GM12892 (cell line): ENCODE data around the gene PRPSAP2.

ENCODE experiments used
- POLR2A ChIP-seq: IDR thresholded peaks from 2 replicates; pipeline ENCODE4 v1.6.1; 2011; ENCODE audit warnings: low read depth, low read length, control low read depth
- TAF1 ChIP-seq: IDR thresholded peaks from 2 replicates; pipeline ENCODE4 v1.6.1; 2011; ENCODE audit warnings: low read depth, mild to moderate bottlenecking, control low read depth, low read length, borderline replicate concordance

DNA sequence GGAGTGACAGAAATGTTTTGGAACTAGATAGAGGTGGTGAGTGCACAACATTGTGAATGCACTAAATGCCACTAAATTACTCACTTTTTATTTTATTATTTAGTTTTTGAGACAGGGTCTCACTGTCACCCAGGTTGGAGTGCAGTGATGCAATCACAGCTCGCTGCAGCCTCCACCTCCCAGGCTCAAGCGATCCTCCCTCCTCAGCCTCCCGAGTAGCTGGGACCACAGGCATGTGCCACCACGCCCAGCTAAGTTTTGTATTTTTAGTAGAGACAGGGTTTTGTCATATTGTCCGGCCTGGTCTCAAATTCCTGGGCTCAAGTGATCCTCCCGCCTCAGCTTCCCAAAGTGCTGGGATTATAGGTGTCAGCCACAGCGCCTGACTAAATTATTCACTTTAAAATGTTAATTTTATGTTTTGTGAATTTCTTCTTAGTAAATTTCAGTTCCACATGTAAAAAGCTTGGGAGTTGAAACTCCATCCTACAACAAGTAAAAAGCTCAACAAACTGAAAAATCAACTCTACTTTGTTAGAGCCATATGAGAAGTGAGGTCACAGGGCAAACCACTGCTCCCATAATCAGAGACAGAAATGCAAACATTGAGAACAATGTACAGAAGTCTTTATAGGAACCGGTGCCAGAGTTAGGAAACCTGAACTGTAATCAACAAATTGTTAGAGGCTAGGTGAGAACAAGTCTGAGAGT is 80.2 kb downstream of the PRPSAP2 start:
- TF ChIP-seq POLR2A (no peak), TAF1 (no peak)
